Fibroblast of lung (primary cell): ENCODE data around the gene CIAO2B. TPM values are rescaled to one million over a fixed set of nuclear protein-coding genes. Genes with fewer than 3 reads are reported as not detected.

Source experiments
- DNase-seq, 2 donors: peaks; one replicate each; pipeline versions ENCODE4 v3.0.0 to v3.0.0-alpha.2; 2010; ENCODE audit warnings: low read depth in 2 of 2
- H2AFZ ChIP-seq: 2 replicates; pipeline ENCODE4 v1.5.1; 2012; ENCODE audit warnings: low read length, control low read depth, inconsistent platforms
- H3K27ac ChIP-seq: 2 replicates; pipeline ENCODE4 v1.5.1; 2011; ENCODE audit warnings: low read length, control low read depth; ENCODE audit not compliant: insufficient read depth
- H3K27me3 ChIP-seq: 2 replicates; pipeline ENCODE4 v1.5.1; 2011; ENCODE audit warnings: mild to moderate bottlenecking, low read length; ENCODE audit not compliant: control insufficient read depth, insufficient read depth
- H3K36me3 ChIP-seq: 2 replicates; pipeline ENCODE4 v1.5.1; 2011; ENCODE audit warnings: low read length; ENCODE audit not compliant: control insufficient read depth, insufficient read depth
- H3K4me1 ChIP-seq: 2 replicates; pipeline ENCODE4 v1.5.1; 2011; ENCODE audit warnings: low read length; ENCODE audit not compliant: control insufficient read depth, insufficient read depth; ENCODE audit errors: extremely low read depth
- H3K4me2 ChIP-seq: 2 replicates; pipeline ENCODE4 v1.5.1; 2011; ENCODE audit warnings: low read length, control low read depth; ENCODE audit not compliant: insufficient read depth; ENCODE audit errors: extremely low read depth
- H3K4me3 ChIP-seq, 4 experiments: fragments of 200-600 bp in 1 of 4; sonication (generic) in 1 of 4; replicated peaks in 1 of 4; 2 replicates each; pipeline ENCODE4 v1.5.1; 2011 to 2016; ENCODE audit warnings: low read length in 4 of 4, low read depth in 3 of 4, mild to moderate bottlenecking in 3 of 4, control low read depth in 2 of 4, inconsistent platforms in 1 of 4, mixed read lengths in 1 of 4; ENCODE audit not compliant: insufficient read depth in 1 of 4; ENCODE audit errors: control extremely low read depth in 1 of 4
- H3K79me2 ChIP-seq: 2 replicates; pipeline ENCODE4 v1.5.1; 2012; ENCODE audit warnings: mild to moderate bottlenecking, low read length, inconsistent platforms; ENCODE audit not compliant: control insufficient read depth, insufficient read depth
- H3K9ac ChIP-seq: 2 replicates; pipeline ENCODE4 v1.5.1; 2011; ENCODE audit warnings: mild to moderate bottlenecking, low read length, control low read depth; ENCODE audit not compliant: insufficient read depth
- H3K9me3 ChIP-seq: 2 replicates; pipeline ENCODE4 v1.5.1; 2012; ENCODE audit warnings: low read depth, low read length; ENCODE audit not compliant: control insufficient read depth, insufficient read depth
- H4K20me1 ChIP-seq: 2 replicates; pipeline ENCODE4 v1.5.1; 2011; ENCODE audit warnings: low read length; ENCODE audit not compliant: control insufficient read depth, insufficient read depth; ENCODE audit errors: extremely low read depth
- CTCF ChIP-seq, 2 donors: IDR thresholded peaks in 1 of 2; conservative IDR thresholded peaks in 1 of 2; 1 replicate in 1 of 2; 2 replicates in 1 of 2; pipeline ENCODE4 v1.5.1; 2011 to 2012; ENCODE audit warnings: low read length in 2 of 2, control low read depth in 1 of 2, inconsistent platforms in 1 of 2, low read depth in 1 of 2, mild to moderate bottlenecking in 1 of 2
- EZH2 ChIP-seq: IDR thresholded peaks from 2 replicates; pipeline ENCODE4 v1.5.1; 2012; ENCODE audit warnings: low read length, control low read depth, mild to moderate bottlenecking; ENCODE audit errors: missing control alignments
- polyA plus RNA-seq, 2 donors: library from polyadenylated mRNA; depleted of rRNA in 1 of 2; stranded (reverse) in 1 of 2; unstranded in 1 of 2; fragments of >200 nt; gene quantifications; 2 replicates each; pipeline ENCODE4 v1.2.1, GENCODE V29; 2011 to 2012; ENCODE audit warnings: missing spikeins in 1 of 2
- total RNA-seq: library from RNA; depleted of rRNA; stranded (reverse); fragments of >200 nt; gene quantifications from 2 replicates; pipeline ENCODE4 v1.2.1, GENCODE V29; 2014

Gene CIAO2B
- total and polyA plus RNA-seq, 2 donors (not counting 1 experiment from before 2014, with no cell fraction given) = 115 to 217 TPM

- no peak overlapping the region for H3K27ac ChIP-seq
- no peak overlapping the region for H3K4me3 ChIP-seq
- no peaks in the 10 kb centered on the region for H3K9me3 ChIP-seq
- H3K27me3 ChIP-seq = no peaks in the 10 kb centered on the region
- no peak overlapping the region for H2AFZ ChIP-seq
- H3K36me3 ChIP-seq = peaks cover 12% of the 10 kb centered on the region
- H3K9ac ChIP-seq = no peak overlapping the region
- no peaks in the 10 kb centered on the region for H3K79me2 ChIP-seq
- no peaks in the 10 kb centered on the region for H3K4me1 ChIP-seq
- TF ChIP-seq CTCF (conservative IDR thresholded peaks at IDR 0.05 in 1 of 2, IDR thresholded peaks at IDR 0.05 in 1 of 2; ENCODE audit: low read depth in 1 of 2, low read length in 2 of 2) (no peak), EZH2 (no peak)
- no peaks in the 10 kb centered on the region for H4K20me1 ChIP-seq
- no peak overlapping the region for H3K4me2 ChIP-seq
- DNase-seq = peak in 1 of 2 donors; percentile 46
Measured at GRCh38 chr16:66886321-66886720, 47.9 kb downstream of the CIAO2B start.

GRCh38 chr16:66885491-66885890 lies 48.7 kb downstream of the CIAO2B start:
- H3K4me1 ChIP-seq = no peaks in the 10 kb centered on the region
- no peak overlapping the region for H3K27ac ChIP-seq
- no peak for DNase-seq
- peaks cover 5% of the 10 kb centered on the region for H3K79me2 ChIP-seq
- H3K9me3 ChIP-seq = no peaks in the 10 kb centered on the region
- TF ChIP-seq EZH2 = no peak
- no peak for TF ChIP-seq CTCF (conservative IDR thresholded peaks at IDR 0.05 in 1 of 2, IDR thresholded peaks at IDR 0.05 in 1 of 2; ENCODE audit: low read depth in 1 of 2, low read length in 2 of 2)
- H3K27me3 ChIP-seq = no peaks in the 10 kb centered on the region
- peaks cover 12% of the 10 kb centered on the region for H3K36me3 ChIP-seq
- H3K4me2 ChIP-seq = no peak overlapping the region
- no peaks in the 10 kb centered on the region for H4K20me1 ChIP-seq
- no peak overlapping the region for H2AFZ ChIP-seq
- H3K4me3 ChIP-seq = no peak overlapping the region
- H3K9ac ChIP-seq = no peak overlapping the region

GRCh38 chr16:66882702-66883101 lies 51.5 kb downstream of the CIAO2B start:
- Histone ChIP-seq H3K4me1 (no peaks in the 10 kb centered on the region), H3K9me3 (no peaks in the 10 kb centered on the region), H3K27me3 (no peaks in the 10 kb centered on the region), H3K4me2 (no peak overlapping the region), H3K36me3 (peaks cover 12% of the 10 kb centered on the region), H3K4me3 (no peak overlapping the region), H4K20me1 (no peaks in the 10 kb centered on the region), H3K27ac (no peak overlapping the region), H3K79me2 (peaks cover 6% of the 10 kb centered on the region), H3K9ac (no peak overlapping the region), H2AFZ (no peak overlapping the region)
- TF ChIP-seq EZH2 (no peak), CTCF (conservative IDR thresholded peaks at IDR 0.05 in 1 of 2, IDR thresholded peaks at IDR 0.05 in 1 of 2; ENCODE audit: low read depth in 1 of 2, low read length in 2 of 2) (no peak)
- DNase-seq = no peak

Other genes with a start within 250 kb of the CIAO2B start
- 6.9 and 10.2 TPM in 2 replicates for gene CMTM4, start 237.7 kb downstream of the CIAO2B start, total RNA-seq
- 6.9 and 12.8 TPM in 2 replicates for gene CMTM4, start 237.7 kb downstream of the CIAO2B start, polyA plus RNA-seq
- gene DYNC1LI2, start 182.8 kb downstream of the CIAO2B start, total RNA-seq = 115 and 173 TPM in 2 replicates
- 78.5 and 83.3 TPM in 2 replicates for gene DYNC1LI2, start 182.8 kb downstream of the CIAO2B start, polyA plus RNA-seq
- under 0.01 and 0.17 TPM in 2 replicates for gene TERB1, start 132.8 kb downstream of the CIAO2B start, total RNA-seq
- not detected in 2 replicates for gene TERB1, start 132.8 kb downstream of the CIAO2B start, polyA plus RNA-seq
- gene NAE1, start 103.4 kb downstream of the CIAO2B start, total RNA-seq = 47.4 and 52.6 TPM in 2 replicates
- 59.7 TPM in 2 replicates for gene NAE1, start 103.4 kb downstream of the CIAO2B start, polyA plus RNA-seq
- not detected in 2 replicates for gene CA7, start 90.0 kb downstream of the CIAO2B start, total RNA-seq
- not detected in 2 replicates for gene CA7, start 90.0 kb downstream of the CIAO2B start, polyA plus RNA-seq
- gene PDP2, start 53.9 kb downstream of the CIAO2B start, total RNA-seq = 7.7 and 11.6 TPM in 2 replicates
- gene PDP2, start 53.9 kb downstream of the CIAO2B start, polyA plus RNA-seq = 10.6 and 10.9 TPM in 2 replicates
- gene CDH16, start 15.5 kb downstream of the CIAO2B start, total RNA-seq = not detected in 2 replicates
- gene CDH16, start 15.5 kb downstream of the CIAO2B start, polyA plus RNA-seq = not detected in 2 replicates
- 41.1 and 83.7 TPM in 2 replicates for gene RRAD, start 8.9 kb downstream of the CIAO2B start, total RNA-seq
- gene RRAD, start 8.9 kb downstream of the CIAO2B start, polyA plus RNA-seq = 7.8 and 11.6 TPM in 2 replicates
- gene CES2, start 1.1 kb upstream of the CIAO2B start, total RNA-seq = 38.0 and 47.6 TPM in 2 replicates
- gene CES2, start 1.1 kb upstream of the CIAO2B start, polyA plus RNA-seq = 22.9 and 26.9 TPM in 2 replicates
- 0.77 and 1.3 TPM in 2 replicates for gene CES3, start 26.9 kb upstream of the CIAO2B start, total RNA-seq
- 0.01 and 0.07 TPM in 2 replicates for gene CES3, start 26.9 kb upstream of the CIAO2B start, polyA plus RNA-seq
- gene CES4A, start 54.2 kb upstream of the CIAO2B start, total RNA-seq = 2.1 TPM in 2 replicates
- gene CES4A, start 54.2 kb upstream of the CIAO2B start, polyA plus RNA-seq = 1.3 and 2.3 TPM in 2 replicates
- gene CBFB, start 94.7 kb upstream of the CIAO2B start, total RNA-seq = 51.7 and 63.7 TPM in 2 replicates
- gene CBFB, start 94.7 kb upstream of the CIAO2B start, polyA plus RNA-seq = 64.1 and 100 TPM in 2 replicates
- 15.2 and 18.3 TPM in 2 replicates for gene PHAF1, start 175.5 kb upstream of the CIAO2B start, total RNA-seq
- gene PHAF1, start 175.5 kb upstream of the CIAO2B start, polyA plus RNA-seq = 21.5 and 23.0 TPM in 2 replicates
- 29.3 and 34.7 TPM in 2 replicates for gene B3GNT9, start 216.6 kb upstream of the CIAO2B start, total RNA-seq
- gene B3GNT9, start 216.6 kb upstream of the CIAO2B start, polyA plus RNA-seq = 23.2 and 29.6 TPM in 2 replicates
- 18.0 and 20.8 TPM in 2 replicates for gene TRADD, start 225.5 kb upstream of the CIAO2B start, total RNA-seq
- gene TRADD, start 225.5 kb upstream of the CIAO2B start, polyA plus RNA-seq = 5.8 and 7.6 TPM in 2 replicates
- gene FBXL8, start 225.6 kb upstream of the CIAO2B start, total RNA-seq = 9.8 and 10.4 TPM in 2 replicates
- gene FBXL8, start 225.6 kb upstream of the CIAO2B start, polyA plus RNA-seq = 2.4 and 4.0 TPM in 2 replicates
- gene HSF4, start 230.3 kb upstream of the CIAO2B start, total RNA-seq = 25.8 and 31.3 TPM in 2 replicates
- gene HSF4, start 230.3 kb upstream of the CIAO2B start, polyA plus RNA-seq = 1.9 and 6.4 TPM in 2 replicates
- gene NOL3, start 236.1 kb upstream of the CIAO2B start, total RNA-seq = 12.8 and 23.3 TPM in 2 replicates
- gene NOL3, start 236.1 kb upstream of the CIAO2B start, polyA plus RNA-seq = 6.2 and 8.0 TPM in 2 replicates
- gene MATCAP1, start 249.6 kb upstream of the CIAO2B start, total RNA-seq = 21.8 and 28.4 TPM in 2 replicates
- 12.7 and 16.6 TPM in 2 replicates for gene MATCAP1, start 249.6 kb upstream of the CIAO2B start, polyA plus RNA-seq